ENCODE data around the gene MS4A3. TPM values are rescaled to one million over a fixed set of nuclear protein-coding genes. Genes with fewer than 3 reads are reported as not detected.
"Not testable (repeated sequence)": the region's sequence is repeated elsewhere in the genome, so short reads cannot be mapped to it uniquely, and the experiment has no call there.

MS4A3 gene, protein sequence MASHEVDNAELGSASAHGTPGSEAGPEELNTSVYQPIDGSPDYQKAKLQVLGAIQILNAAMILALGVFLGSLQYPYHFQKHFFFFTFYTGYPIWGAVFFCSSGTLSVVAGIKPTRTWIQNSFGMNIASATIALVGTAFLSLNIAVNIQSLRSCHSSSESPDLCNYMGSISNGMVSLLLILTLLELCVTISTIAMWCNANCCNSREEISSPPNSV
- total RNA-seq: 1 to 10 TPM in 1 of 5 donors, not detected in 4; 2.4 TPM
- under 1 TPM in 2 of 3 donors, not detected in 1; 0.08 to 0.61 TPM for polyA plus RNA-seq
- long read RNA-seq, donor 1: 0 reads
- long read RNA-seq, donor 2: 0 reads
- long read RNA-seq, donor 3: 0 reads
- long read RNA-seq, donor 4: 0 reads
- long read RNA-seq, donor 5, partial matches to known transcripts: 0 of 1 reads
- long read RNA-seq, donor 5, other reads (novel, unspliced or antisense): 0 of 1 reads
- long read RNA-seq, donor 6: 0 reads
- long read RNA-seq, donor 7: 0 reads
- long read RNA-seq, donor 8: 0 reads
- long read RNA-seq, donor 9: 0 reads
- long read RNA-seq, donor 10: 0 reads

DNA sequence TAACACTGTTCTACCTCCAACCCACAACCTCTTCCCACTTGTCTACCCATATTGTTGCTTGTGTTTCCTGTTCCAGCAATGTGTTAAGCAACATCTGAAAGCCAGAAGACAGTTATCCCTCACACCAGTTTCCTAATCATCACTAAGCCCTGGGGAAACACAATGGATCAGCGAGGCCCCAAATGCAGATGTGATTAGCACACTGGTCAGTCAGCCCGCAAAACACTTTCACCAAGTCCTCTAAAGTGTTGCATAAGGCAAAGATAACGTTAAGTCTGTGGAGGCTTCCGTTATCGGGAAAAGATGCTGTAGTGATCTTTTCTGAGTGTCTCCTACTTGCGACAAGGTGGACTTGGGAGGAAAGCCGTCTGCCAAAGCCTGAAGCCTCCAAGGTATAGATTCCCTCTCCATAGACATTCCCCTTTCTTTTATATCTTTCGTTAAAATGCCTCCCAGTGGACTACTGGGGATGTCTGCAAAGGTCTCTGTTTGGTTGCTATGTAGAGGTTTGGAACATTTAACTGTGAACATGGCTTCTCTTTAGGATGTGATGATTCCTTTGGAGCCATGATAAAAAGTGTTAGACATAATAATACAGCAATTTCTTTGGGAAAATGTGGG, at the start of gene MS4A3:
Gene MS4A3 (plus strand): TSS at position 317 of the 621 bp plus-strand sequence. CDS start 4,496 bp downstream, outside the sequence.
- intact Hi-C loops (cut with DNase I; ENCODE audit: low total_unique reads): no loop called here
- WGBS, 5 donors: 65 to 80% (median 75%) methylated on average over 8 of the region's 8 CpGs
- Histone ChIP-seq H3K27me3 (no peaks in the 10 kb centered on the region), H3K27ac (no peak within 1 kb of the TSS), H3K9me3 (peaks cover 0 to 6% (median 1%) of the 10 kb centered on the region in 4 donors), H3K4me3 (no peak within 1 kb of the TSS), H3K4me1 (no peaks in the 10 kb centered on the region), H3K36me3 (no peaks in the 10 kb centered on the region)
- TF ChIP-seq, protein P1, sequence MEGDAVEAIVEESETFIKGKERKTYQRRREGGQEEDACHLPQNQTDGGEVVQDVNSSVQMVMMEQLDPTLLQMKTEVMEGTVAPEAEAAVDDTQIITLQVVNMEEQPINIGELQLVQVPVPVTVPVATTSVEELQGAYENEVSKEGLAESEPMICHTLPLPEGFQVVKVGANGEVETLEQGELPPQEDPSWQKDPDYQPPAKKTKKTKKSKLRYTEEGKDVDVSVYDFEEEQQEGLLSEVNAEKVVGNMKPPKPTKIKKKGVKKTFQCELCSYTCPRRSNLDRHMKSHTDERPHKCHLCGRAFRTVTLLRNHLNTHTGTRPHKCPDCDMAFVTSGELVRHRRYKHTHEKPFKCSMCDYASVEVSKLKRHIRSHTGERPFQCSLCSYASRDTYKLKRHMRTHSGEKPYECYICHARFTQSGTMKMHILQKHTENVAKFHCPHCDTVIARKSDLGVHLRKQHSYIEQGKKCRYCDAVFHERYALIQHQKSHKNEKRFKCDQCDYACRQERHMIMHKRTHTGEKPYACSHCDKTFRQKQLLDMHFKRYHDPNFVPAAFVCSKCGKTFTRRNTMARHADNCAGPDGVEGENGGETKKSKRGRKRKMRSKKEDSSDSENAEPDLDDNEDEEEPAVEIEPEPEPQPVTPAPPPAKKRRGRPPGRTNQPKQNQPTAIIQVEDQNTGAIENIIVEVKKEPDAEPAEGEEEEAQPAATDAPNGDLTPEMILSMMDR (IDR thresholded peaks at IDR 0.05): no peak
- TF ChIP-seq POLR2AphosphoS5 (IDR thresholded peaks at IDR 0.05) (no peak), EP300 (IDR thresholded peaks at IDR 0.05) (no peak), POLR2A (IDR thresholded peaks at IDR 0.05) (no peak)
- DNase-seq: no peak

DNA sequence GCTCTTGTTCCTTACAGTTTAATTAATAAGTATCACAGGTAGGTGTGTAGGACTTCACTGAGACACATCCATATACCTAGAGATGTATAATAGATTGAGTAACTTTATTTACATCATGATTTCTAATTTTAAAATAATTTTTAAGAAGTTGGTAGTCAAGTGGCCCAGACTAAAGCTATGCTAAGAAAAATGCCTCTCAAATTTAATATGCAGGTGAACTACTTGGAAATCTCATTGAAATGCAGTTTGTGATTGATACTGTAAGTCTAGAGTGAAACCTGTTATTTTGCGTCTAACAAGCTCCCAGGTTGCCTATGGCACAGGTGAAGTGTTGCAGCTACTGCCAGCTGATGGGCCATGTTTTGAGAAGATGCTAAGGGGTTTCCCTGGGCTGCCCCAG, 39.6 kb upstream of the MS4A3 start, which contains the start of gene OOSP4B:
Gene OOSP4B (plus strand): TSS at position 301 of the 400 bp plus-strand sequence.
- H3K27ac ChIP-seq: no peak within 1 kb of the TSS
- intact Hi-C loops (cut with DNase I; ENCODE audit: low total_unique reads): no loop called here
- H3K4me3 ChIP-seq: no peak within 1 kb of the TSS
- H3K9me3 ChIP-seq: no peaks in the 10 kb centered on the region
- no peaks in the 10 kb centered on the region for H3K36me3 ChIP-seq
- no peaks in the 10 kb centered on the region for H3K4me1 ChIP-seq
- TF ChIP-seq POLR2AphosphoS5 (IDR thresholded peaks at IDR 0.05): no peak
- TF ChIP-seq EP300 (IDR thresholded peaks at IDR 0.05): no peak
- TF ChIP-seq, protein P1 (IDR thresholded peaks at IDR 0.05): no peak
- TF ChIP-seq POLR2A (IDR thresholded peaks at IDR 0.05): no peak
- WGBS, 5 donors: 89 to 97% (median 91%) methylated on average over 1 of the region's 1 CpG
- H3K27me3 ChIP-seq: no peaks in the 10 kb centered on the region
- DNase-seq: no peak

DNA sequence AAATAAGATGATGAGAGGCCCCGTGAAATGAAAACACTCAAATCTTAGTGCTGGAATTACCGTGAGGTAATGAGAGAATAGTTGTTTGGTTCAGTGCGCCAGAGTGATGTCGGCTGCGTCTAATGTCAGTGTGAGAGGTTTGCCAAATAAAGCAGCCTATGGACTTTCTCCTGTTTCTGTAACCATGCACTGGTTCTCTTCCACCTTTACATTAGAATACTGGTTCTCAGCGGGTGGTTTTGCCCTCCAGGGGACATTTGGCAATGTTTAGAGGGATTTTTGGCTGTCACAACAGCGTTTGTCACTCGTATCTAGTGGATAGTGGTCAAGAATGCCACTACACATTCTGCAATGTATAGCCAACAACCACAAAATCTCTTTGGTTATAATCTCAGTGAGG, 38.4 kb upstream of the MS4A3 start:
- intact Hi-C loops (cut with DNase I; ENCODE audit: low total_unique reads): no loop called here
- H3K27me3 ChIP-seq: no peaks in the 10 kb centered on the region
- H3K4me3 ChIP-seq: no peak overlapping the region
- no peaks in the 10 kb centered on the region for H3K36me3 ChIP-seq
- H3K4me1 ChIP-seq: no peaks in the 10 kb centered on the region
- no peak overlapping the region for H3K27ac ChIP-seq
- H3K9me3 ChIP-seq: no peaks in the 10 kb centered on the region
- WGBS, 5 donors: 73 to 84% (median 77%) methylated on average over 8 of the region's 8 CpGs
- TF ChIP-seq, protein P1 (IDR thresholded peaks at IDR 0.05): no peak
- TF ChIP-seq POLR2A (IDR thresholded peaks at IDR 0.05) (no peak), EP300 (IDR thresholded peaks at IDR 0.05) (no peak), POLR2AphosphoS5 (IDR thresholded peaks at IDR 0.05) (no peak)
- no peak for DNase-seq

DNA sequence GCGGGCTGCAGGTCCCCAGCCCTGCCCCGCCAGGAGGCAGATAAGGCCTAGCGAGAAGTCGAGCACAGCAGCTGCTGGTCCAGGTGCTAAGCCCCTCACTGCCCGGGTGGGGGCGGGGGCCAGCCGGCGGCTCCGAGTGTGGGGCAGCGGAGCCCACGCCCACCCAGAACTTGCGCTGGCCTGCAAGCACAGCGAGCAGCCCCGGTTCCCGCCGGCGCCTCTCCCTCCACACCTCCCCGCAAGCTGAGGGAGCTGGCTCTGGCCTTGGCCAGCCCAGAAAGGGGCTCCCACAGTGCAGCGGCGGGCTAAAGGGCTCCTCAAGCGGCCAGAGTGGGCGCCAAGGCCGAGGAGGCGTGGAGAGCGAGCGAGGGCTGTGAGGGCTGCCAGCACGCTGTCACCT, 36.1 kb upstream of the MS4A3 start:
- H3K27ac ChIP-seq; H3K4me3 ChIP-seq; H3K4me1 ChIP-seq; H3K27me3 ChIP-seq; intact Hi-C loops (cut with DNase I; ENCODE audit: low total_unique reads); H3K9me3 ChIP-seq; DNase-seq; H3K36me3 ChIP-seq: not testable (repeated sequence)
- 93 to 98% (median 95%) methylated on average over 11 to 27 of the region's 27 CpGs for WGBS, 5 donors
